HEK293 (cell line): Measurements from ENCODE around the gene NCLN.

ENCODE experiments used
- TCF7L2 ChIP-seq: IDR thresholded peaks from 2 replicates; pipeline ENCODE4 v1.6.1; 2011; ENCODE audit warnings: low read depth, mild to moderate bottlenecking, inconsistent platforms, low read length, moderate library complexity, borderline replicate concordance
- WT1 ChIP-seq: fragments of 450-650 bp; formaldehyde crosslinking; IDR thresholded peaks from 2 replicates; pipeline ENCODE4 v1.5.1; 2016; ENCODE audit warnings: missing biosample characterization, missing genetic modification characterization
- YY1 ChIP-seq: fragments of 450-650 bp; formaldehyde crosslinking; IDR thresholded peaks from 2 replicates; pipeline ENCODE4 v1.5.1; 2018; ENCODE audit warnings: missing biosample characterization, missing genetic modification characterization
- ZNF132 ChIP-seq: fragments of 450-650 bp; formaldehyde crosslinking; IDR thresholded peaks from 2 replicates; pipeline ENCODE4 v1.5.1; 2017; ENCODE audit warnings: missing biosample characterization, missing genetic modification characterization, borderline replicate concordance
- ZNF157 ChIP-seq: fragments of 450-650 bp; formaldehyde crosslinking; IDR thresholded peaks from 2 replicates; pipeline ENCODE4 v1.5.1; 2016; ENCODE audit warnings: missing biosample characterization, missing genetic modification characterization
- ZNF221 ChIP-seq: fragments of 450-650 bp; formaldehyde crosslinking; IDR thresholded peaks from 2 replicates; pipeline ENCODE4 v1.5.1; 2017; ENCODE audit warnings: missing biosample characterization, missing genetic modification characterization, borderline replicate concordance
- ZNF37A ChIP-seq: fragments of 450-650 bp; IDR thresholded peaks from 2 replicates; pipeline ENCODE4 v1.5.1; 2018; ENCODE audit warnings: missing biosample characterization, missing genetic modification characterization
- ZNF473 ChIP-seq: fragments of 450-650 bp; formaldehyde crosslinking; IDR thresholded peaks from 2 replicates; pipeline ENCODE4 v1.5.1; 2017; ENCODE audit warnings: missing biosample characterization, missing genetic modification characterization
- ZNF747 ChIP-seq: fragments of 450-650 bp; formaldehyde crosslinking; IDR thresholded peaks from 2 replicates; pipeline ENCODE4 v1.5.1; 2016; ENCODE audit warnings: missing biosample characterization, missing genetic modification characterization
- TF ChIP-seq, protein P1 (sequence below): fragments of 450-650 bp; formaldehyde crosslinking; IDR thresholded peaks from 2 replicates; pipeline ENCODE4 v1.5.1; 2016; ENCODE audit warnings: missing biosample characterization, missing genetic modification characterization
- TF ChIP-seq, protein P2 (sequence below): fragments of 450-650 bp; formaldehyde crosslinking; IDR thresholded peaks from 2 replicates; pipeline ENCODE4 v1.5.1; 2016; ENCODE audit warnings: missing biosample characterization, missing genetic modification characterization

DNA sequence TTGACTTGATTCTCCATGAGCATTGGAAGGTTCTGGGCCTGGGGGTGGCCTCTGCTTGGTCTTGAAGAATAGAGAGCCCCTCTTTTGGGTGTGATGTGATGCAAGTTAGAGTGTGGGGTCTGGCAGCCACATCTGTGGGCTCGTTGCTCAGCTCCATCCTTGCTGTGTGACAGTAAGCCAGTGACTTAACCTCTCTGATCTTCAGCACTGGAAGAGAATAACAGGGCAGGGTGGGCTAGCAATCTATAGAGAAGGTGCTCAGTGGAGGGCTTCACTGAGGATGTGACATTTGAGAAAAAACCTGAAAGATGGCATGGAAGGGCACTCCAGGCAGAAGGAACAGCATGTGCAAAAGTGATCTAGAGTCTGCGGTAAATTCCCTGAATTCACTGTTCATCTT lies 66.9 kb downstream of the NCLN start:
- TF ChIP-seq ZNF157: no peak
- TF ChIP-seq WT1 (tag by site-specific recombination): no peak
- TF ChIP-seq, protein P1, sequence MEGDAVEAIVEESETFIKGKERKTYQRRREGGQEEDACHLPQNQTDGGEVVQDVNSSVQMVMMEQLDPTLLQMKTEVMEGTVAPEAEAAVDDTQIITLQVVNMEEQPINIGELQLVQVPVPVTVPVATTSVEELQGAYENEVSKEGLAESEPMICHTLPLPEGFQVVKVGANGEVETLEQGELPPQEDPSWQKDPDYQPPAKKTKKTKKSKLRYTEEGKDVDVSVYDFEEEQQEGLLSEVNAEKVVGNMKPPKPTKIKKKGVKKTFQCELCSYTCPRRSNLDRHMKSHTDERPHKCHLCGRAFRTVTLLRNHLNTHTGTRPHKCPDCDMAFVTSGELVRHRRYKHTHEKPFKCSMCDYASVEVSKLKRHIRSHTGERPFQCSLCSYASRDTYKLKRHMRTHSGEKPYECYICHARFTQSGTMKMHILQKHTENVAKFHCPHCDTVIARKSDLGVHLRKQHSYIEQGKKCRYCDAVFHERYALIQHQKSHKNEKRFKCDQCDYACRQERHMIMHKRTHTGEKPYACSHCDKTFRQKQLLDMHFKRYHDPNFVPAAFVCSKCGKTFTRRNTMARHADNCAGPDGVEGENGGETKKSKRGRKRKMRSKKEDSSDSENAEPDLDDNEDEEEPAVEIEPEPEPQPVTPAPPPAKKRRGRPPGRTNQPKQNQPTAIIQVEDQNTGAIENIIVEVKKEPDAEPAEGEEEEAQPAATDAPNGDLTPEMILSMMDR: no peak
- no peak for TF ChIP-seq ZNF747
- no peak for TF ChIP-seq ZNF221 (tag by site-specific recombination)
- TF ChIP-seq, protein P2, sequence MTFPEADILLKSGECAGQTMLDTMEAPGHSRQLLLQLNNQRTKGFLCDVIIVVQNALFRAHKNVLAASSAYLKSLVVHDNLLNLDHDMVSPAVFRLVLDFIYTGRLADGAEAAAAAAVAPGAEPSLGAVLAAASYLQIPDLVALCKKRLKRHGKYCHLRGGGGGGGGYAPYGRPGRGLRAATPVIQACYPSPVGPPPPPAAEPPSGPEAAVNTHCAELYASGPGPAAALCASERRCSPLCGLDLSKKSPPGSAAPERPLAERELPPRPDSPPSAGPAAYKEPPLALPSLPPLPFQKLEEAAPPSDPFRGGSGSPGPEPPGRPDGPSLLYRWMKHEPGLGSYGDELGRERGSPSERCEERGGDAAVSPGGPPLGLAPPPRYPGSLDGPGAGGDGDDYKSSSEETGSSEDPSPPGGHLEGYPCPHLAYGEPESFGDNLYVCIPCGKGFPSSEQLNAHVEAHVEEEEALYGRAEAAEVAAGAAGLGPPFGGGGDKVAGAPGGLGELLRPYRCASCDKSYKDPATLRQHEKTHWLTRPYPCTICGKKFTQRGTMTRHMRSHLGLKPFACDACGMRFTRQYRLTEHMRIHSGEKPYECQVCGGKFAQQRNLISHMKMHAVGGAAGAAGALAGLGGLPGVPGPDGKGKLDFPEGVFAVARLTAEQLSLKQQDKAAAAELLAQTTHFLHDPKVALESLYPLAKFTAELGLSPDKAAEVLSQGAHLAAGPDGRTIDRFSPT: no peak
- no peak for TF ChIP-seq ZNF473 (tag by site-specific recombination)
- no peak for TF ChIP-seq ZNF37A (tag by site-specific recombination)
- no peak for TF ChIP-seq TCF7L2
- no peak for TF ChIP-seq YY1 (tag by site-specific recombination)
- TF ChIP-seq ZNF132: no peak
